NCI-H1105 (cell line): ENCODE results near the gene MYOZ2.

ENCODE experiments used
- DNase-seq: peaks from one replicate; lab custom pipeline; 2025; lab: John Stamatoyannopoulos, UW

The MYOZ2 gene

GRCh38 chr4:119135721-119136121 is at the start of gene MYOZ2:
Gene MYOZ2, plus strand, starts transcription at chr4:119135832. Its CDS starts 694 bp downstream, at chr4:119136526.
- no peak for DNase-seq

- no peak for DNase-seq
Observed at GRCh38 chr4:119087121-119087520, 48.5 kb upstream of the MYOZ2 start.

- DNase-seq: no peak
Observed at GRCh38 chr4:119087656-119088055, 48.0 kb upstream of the MYOZ2 start.

- DNase-seq: no peak
Observed at GRCh38 chr4:119093042-119093827, 42.4 kb upstream of the MYOZ2 start.

GRCh38 chr4:119097282-119097900 is 38.2 kb upstream of the MYOZ2 start:
- DNase-seq: no peak

GRCh38 chr4:119098306-119098705 is 37.3 kb upstream of the MYOZ2 start:
- no peak for DNase-seq

DNA sequence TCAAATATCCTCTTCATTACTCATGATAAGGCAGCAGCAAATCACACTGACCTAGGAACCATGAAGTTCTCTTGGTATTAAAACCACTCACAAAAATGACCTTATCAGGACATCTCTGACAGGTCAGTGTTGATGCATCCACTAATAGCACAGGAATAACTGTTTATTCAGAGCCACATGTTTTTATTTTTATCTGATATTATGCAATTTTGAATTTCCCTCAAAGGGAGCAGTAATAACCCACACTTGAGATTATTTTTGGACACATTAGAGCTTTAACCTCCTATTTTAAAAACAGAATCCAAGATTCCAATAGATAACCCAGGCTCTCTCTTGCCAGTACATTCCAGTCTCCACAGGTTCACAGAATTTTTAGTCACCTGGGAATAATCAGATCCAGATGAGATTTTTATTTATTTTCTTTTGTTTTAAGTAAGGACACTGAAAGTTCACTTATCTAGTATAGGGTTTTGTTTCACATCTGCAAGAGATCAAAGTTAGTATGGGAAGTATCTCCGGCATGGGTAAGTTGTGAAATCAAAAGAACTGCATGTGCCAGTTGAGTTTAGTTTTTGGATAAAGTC is 36.3 kb upstream of the MYOZ2 start:
- DNase-seq: no peak

GRCh38 chr4:119100655-119101054 is 35.0 kb upstream of the MYOZ2 start:
- no peak for DNase-seq

- DNase-seq: no peak
Observed at GRCh38 chr4:119103263-119103662, 32.4 kb upstream of the MYOZ2 start.

DNA sequence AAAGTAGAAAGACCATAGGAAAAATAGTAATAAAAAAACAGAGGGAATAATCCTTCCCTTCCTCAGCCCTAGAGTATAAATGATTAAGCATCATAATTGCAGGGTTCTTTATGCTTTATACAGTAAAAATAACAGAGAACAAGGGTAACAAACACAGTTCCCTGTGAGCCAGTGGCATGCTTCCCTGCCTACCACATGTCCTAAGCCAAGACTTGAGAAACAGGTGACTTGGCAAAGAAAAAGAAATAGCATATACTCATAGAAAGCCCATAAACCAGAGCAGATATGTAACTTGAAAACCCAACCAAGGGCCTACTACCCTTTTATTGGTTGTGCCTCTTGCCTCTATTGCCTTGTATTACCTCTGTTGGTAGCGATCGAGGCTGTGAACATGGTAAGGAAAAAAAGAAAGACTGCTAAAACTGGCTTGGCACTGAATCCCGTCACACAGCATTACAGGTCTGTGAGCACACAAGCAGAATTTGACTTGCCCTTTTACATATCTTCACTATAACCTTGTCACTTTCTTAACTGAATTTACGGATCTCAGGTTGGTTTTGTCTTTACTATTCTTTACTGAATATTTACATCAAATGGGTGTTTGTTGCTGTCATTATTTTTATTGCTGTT is 30.9 kb upstream of the MYOZ2 start:
- DNase-seq: no peak

DNA sequence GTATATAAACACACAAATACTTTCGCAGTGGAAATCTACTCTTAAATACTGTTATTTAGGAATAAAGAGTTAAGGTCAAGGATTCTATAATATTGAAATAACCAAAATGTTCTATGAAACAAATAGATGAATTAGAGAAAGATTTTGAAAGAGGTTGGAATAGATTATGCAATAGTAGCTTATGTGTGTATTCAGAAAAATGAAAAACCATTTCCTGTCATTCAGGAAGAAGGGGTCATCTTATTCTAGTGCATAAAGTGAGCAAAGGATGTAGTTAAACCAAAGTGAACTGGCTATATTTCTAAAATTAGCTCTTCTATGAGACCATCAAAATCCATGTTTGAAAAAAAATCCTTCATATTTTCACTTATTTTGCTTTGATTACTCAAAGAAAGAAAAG is 30.0 kb upstream of the MYOZ2 start:
- no peak for DNase-seq

DNA sequence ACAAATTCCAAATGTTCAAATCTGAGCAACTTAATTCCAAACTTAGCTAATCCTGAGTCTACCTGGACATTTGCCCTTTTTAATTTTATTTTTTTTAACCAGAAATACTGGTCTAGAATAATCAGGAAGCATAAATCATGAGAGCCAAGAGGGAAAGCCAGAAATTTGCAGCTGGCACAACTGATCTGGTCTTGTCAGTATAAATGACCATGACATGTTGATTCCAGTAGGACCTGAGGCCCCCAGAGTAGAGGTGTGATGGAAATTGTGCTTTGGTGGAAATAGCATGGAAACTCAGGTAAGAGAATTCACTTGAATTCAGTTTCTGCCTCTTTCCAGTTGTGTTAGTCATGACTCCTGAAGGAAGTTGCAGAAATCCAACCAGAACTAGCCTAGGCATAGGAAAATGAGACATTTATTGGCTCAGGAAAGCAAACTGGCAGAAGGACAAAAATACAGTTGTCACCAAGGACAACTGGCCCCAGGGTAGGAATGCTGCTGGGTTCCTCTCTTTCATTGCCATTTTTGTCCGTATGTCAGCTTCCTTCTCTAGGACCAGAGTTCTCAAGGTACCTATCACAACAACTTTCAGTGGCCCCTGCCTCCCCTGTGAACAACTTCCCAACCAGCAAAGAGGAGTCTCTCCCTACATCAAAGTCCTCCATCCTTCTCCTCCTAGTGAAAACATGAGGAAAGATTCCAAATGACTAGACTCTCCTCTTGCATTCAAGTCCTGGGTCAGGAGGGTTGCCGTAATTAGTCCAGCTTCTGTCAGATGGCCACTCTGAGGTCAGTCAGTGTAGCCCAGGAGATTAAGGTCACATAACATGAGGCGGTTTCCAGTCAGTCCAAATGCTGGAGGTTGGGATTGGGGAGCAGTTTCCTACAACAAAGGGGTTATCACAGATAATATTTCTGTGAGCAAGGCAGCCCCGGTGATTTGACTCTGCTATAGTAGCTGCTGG is 29.3 kb upstream of the MYOZ2 start:
- DNase-seq: no peak

DNA sequence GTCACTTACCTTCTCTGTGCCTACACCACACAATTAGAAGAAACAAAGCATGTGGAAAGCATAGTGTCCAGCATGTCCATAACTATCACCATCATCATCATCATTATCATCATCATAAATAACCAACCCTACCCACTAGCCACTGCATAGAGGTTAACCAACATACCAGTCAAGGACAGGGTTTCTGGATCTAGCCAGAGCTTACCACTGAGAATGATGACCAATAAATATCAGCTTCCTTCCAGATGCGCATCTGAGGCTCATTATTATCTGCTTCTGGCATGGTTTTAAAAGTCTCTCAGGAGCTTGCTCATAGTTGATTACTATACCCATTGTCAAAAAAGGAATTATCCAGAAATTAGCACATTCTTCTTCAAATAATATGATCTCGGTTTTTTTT is 25.5 kb upstream of the MYOZ2 start:
- DNase-seq: no peak

GRCh38 chr4:119111296-119111695 is 24.3 kb upstream of the MYOZ2 start:
- no peak for DNase-seq

DNA sequence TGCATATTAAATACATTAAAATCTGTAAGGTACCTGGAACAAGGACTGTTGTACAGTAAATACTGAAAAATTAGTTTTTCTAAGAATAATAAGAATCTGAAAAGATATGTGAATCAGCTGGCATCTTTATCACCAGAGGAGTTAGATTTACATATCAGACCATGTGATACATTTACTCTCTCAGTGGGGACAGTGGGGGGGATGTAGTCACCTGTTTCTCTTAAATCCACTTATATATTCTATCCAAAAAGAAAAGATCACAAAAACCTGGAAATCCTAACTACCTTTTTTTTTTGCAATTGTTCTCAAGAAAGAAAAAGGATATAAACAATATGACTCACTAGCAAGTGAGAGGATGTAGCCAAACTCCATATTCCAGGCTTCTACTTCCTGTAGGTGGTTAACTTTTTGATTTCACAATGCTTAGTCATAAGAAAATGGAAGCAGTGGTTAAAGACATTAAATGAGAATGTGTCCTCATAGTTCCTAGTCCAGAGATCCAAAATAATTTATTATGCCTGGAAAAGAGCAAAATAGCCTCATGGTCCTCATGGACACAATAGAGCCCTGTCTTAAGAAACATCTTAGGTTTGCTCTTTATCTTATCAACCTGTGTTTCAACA is 22.5 kb upstream of the MYOZ2 start:
- DNase-seq: no peak

GRCh38 chr4:119116021-119116420 is 19.6 kb upstream of the MYOZ2 start:
- DNase-seq: no peak

DNA sequence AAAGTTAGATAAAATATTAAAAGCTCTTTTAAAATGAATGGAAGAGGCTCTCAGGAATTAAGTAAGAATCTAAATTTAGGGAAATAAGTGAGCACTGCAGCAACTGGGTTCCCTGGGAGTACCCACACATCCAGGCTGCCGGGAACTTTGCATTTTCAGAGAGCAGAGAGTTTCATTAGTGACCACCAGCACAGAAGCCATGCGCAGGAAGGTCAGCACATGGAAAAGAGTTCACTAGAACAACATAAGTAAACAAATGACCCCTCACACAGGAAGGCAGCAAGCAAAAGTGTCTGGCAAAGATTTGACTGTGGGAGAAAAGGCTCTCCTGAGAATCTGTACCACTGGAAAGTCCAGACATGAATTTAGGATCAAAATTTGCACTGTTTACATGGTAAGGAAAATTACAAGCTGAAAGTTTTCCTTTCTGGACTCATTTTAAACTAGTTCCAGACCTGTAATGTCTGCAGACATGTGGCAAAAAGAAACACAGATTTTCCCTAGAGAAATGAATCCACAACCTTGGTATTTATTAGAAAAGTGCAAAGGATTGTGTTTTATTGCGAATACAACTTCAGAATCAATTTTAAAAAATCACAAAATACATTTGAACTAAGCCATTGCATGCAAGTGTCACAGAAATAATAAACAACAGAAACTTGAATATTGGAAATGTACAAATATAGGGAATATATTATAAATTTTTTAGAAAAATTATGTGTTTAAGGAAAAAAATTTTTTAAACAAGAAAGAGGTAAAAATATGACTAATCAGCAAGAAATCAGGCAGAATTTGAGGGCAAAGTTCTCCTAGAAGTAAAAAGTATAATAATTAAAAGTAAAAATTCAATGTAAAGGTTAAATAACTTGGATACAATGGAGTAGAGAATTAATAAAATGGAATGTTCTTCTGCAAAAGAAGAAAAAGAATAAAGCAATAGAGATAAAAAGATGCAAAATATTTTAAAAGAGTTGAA is 18.4 kb upstream of the MYOZ2 start:
- DNase-seq: no peak

DNA sequence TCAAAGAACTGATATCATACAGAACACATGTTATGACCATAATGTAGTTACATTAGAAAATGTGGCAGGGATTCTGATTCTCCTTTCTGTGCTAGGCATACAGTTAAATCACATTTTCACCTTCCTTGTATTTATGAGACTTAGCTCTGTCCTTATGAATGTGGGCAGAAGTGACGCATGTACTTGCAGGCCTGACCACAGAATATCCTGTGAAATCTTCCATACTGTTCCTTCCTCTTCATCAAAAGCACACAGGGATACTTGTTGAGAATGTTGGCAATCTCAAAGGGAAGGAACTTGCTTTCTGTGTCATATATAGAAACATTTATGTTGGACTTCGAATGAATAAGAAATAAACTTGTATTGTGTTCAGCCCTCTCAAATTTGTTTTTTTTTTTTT is 17.2 kb upstream of the MYOZ2 start:
- no peak for DNase-seq

DNA sequence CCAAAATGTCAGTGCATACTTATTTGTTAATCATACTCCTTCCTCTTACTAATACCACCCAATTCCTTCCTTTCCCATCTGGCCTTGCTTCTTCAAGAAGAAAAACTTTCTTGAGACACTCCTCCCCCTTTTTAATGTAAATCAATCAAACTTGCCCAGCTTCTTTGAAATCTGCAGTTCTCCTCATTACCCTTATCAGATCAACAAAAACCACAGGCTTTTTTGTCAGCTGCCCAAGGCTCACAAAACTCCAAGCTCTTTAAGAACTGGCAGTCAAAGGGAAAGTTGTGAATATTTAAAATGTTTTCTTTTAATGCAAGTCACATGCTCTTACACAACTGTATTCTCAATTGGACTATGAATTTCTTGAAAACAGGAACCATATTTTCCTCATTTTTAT is 11.3 kb upstream of the MYOZ2 start:
- DNase-seq: no peak

DNA sequence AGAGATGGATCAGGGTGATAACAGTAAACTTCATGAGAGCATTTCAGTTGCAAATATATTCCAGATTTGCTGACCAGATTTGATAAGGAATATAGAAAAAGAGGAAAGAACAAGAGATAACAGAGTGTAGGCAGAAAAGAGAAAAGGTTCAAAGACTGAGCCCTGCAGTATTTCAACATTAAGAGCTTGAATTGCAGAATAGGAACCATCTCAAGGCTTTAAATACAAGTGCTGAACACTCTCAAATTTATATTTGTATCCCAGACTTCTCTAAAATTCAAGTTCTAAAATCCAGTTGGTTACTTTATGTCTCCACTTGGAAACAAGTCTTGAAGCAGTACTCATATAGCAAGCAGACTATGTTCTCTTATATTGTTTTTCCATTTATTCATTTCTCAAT is 9.7 kb upstream of the MYOZ2 start:
- DNase-seq: no peak
